SIG-M5 (cell line): Measurements from ENCODE around the gene EPM2A.

Experiments
- DNase-seq: peaks from one replicate; lab custom pipeline; 2025; lab: John Stamatoyannopoulos, UW

The EPM2A gene

DNA sequence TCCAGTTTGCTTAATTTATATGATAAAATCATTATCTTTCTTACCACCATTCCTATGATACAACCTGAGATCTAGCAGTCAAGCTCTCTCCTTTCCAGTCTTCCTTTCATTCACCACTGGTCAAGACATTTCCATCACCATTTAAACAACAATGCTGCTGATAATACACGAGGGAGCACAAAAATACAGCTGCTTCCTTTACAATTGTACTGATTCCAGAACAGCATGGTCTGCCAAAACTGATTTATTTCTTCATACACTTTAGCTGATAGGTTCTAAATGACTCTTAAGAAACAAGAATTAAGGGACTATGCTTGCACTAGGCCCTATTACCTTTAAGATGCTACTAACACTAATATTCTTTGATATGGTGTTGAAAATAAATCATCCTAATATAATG, 65.0 kb downstream of the EPM2A start:
- no peak for DNase-seq

DNA sequence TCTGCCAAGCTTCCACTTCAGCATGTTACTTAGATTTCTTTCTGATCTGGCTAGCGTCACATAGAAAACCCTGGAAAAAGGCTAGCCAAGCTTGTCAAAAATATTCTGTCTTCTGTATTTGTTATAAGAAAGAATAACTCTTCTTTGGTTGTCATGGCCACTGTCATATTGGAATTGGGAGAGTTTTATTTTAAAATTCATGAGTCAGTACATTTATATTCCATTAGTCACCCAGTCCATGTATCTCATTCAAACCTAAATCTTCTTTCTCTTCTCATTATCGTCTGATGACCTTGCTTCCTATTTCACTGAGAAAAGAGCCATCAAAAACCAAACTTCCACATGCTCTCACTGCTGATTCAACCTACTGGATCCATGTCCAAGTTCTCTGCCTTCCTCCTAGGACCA, 65.7 kb downstream of the EPM2A start:
- DNase-seq = no peak

DNA sequence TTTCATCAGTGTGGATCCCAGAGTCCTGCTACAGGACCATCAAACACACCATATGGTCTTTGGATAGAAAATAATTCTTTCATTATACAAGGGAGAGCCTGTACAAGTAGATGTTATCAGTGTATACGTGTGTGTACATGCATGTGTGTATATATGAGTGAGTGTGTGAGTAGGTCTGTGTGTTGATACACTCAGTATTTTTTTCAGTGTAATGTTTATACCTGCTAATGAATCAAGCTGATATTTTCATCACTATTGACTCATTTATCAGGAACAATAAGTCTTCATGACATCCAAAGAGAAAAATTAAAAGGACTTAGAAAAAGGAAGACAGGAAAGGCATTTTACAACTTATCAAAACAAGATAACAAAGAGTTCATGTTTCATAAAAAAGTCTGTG, 66.5 kb downstream of the EPM2A start:
- DNase-seq = no peak

DNA sequence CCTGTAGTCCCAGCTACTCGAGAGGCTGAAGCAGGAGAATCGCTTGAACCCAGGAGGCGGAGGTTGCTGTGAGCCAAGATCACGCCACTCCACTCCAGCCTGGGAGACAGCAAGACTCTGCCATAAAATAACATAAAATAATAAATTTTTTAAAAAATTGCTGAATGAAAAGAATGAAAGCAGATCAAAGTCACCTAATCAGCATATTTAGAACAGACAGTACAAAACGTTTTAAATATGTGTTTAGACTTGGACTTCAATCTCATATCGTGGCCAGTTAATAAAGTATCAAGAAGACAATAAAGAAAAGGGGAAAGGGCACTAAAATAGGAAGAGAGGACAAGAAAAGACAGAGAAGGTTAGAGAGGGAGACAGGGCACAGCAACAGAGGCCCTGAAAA, 74.6 kb downstream of the EPM2A start:
- DNase-seq = no peak

DNA sequence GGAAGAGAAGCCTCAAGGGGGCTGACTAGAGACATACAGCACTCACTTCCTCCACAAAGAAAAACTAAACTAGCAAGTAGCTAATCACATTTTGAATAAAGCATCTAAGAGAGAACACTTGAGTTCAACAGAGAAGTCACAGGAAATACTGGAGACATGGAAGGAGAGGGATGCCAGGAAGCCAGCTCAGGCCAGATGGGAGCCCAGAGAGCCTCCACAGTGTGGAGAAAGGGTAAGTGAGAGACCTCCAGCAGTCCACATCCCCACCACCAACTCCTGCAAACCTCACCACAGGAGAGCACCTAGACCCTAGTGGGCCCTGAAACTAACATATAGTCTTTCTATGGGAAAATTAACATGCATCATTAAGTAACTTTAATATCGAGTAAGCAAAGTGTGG, 79.2 kb downstream of the EPM2A start:
- no peak for DNase-seq

DNA sequence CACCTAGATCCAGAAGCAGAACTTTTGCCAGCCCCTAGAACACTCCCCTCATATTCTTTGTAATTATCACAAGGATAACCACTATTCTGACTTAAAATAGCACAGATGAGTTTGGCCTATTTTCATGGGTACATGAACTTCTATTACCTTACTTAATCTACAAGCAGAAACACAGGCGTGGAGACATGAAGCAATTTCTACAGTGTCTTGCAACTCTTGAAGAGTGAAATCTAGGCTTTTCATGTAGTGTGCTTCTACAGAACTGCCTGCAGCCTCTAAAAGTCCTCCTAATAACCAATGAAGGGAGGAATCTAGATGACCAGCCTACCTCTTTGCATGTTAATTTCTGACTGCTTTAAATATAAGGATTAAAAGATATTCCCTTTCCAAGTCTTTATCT, 82.7 kb downstream of the EPM2A start:
- no peak for DNase-seq

DNA sequence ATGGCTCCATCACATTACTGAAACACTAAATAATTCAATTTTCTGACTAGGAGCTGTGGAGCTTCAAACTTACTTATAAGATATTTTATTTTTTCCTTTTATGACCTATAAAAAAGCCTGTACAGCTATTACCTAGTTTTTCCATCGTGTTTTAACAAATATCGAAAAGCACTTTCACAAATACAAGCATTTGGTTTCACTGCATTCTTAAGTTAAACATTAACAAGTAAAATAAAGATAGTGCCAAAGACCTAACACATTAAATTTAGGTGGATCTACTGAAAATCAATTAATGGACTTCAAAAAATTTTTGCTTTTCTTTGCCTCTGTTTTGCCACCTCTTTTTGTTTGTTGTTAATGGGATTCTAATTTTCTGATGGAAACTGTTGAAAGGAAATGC, 83.3 kb downstream of the EPM2A start:
- DNase-seq = no peak

DNA sequence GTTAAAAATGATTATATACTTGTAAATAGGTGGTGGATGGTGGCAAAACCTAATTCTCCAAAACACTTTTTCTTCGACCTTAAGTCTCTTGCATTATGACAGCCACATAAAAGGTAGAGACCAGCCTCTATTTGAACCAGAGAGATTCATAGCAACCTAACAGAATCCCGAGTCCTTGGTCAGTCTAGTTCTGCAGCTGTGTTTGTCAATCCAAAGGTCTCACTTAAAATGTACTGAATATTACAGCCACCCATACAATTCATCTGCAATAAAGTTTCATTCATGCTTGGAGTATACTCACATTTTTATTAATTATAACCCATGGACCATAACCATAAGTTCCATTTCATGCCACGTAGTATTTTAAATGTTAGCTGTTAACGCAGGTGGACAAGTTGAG, 87.2 kb downstream of the EPM2A start:
- no peak for DNase-seq

DNA sequence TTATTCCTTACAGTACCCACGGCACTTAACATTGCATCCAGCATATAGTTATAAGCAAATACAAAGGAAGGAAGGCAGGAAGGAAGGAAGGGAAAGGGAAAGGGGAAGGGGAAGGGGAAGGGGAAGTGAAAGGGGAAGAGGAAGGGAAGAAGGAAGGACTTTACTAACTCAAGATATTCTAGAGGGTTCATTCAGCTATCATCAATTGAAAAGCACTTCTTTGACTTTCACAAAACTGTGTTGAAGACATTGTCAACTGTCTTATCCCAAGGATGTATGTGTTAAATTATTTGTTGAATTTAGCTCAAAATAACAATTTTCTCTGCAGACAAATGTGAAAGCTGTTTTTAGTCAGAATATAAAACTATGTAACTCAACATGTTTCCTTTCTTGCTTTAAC, 87.7 kb downstream of the EPM2A start:
- no peak for DNase-seq

DNA sequence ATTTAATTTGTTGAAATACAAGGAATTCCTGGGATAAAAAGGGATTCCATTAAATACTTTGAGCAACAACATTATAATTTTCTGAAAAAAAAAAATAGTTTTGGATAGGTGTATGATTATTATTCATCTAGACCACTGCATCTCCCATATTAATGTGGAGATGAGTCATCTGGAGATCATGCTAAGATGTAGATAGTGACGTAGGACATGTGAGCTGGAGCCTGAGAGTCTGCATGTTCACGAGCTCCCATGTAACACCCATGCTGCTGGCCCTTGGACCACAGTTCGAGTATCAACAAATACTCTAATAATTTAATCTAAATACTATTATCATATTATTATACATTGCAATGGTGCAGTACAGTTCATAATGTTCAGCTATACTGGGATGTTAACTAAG, 91.6 kb downstream of the EPM2A start:
- DNase-seq = no peak

DNA sequence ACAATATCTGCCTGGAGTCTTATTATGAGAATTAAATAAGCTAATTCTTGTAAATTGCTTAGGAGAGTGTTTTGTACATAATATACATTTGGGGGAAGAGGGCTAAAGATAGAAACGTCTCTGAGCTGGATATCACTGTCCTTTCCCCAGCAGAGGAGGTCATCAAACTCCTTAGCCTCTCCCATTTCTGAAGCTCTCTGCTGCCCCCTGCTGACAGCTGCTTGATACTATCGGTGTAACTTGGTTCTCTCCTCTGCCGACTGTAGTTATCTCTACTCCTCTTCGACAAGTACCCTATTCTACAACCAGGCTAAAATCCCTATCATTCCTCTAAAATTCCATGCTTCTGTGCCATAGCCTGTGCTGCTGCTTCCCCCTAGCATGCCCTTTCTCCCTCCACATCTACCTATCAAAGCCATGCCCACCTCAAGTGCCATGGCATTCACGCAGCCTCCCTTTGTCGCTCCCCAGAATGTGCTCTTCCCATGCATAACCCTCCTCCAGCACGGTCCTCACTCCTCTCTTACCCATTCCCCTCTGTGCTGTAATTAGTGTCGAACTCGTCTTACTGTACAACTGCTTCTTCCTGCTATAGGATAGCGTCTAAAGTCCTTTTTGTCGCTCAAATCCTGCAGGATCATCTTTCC, 101.2 kb downstream of the EPM2A start:
- no peak for DNase-seq

DNA sequence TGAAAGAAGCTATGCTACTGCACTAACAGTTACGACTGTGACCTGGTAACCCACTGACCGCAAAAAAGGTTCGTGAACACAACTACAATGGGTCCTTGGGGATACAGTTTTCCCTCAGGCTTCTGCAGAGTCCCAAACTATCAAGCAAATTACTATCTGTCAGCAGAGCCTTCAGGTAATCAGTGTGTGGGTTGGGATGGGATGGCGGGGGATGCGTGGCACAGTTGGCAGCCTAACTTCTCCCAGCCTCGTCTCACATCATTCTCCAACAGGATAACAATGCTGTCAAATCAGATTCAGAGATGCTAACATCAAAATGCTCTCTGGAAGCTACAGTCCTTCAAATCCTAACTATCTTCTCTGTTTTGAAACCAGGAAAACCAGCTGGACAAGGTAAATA, 102.3 kb downstream of the EPM2A start:
- no peak for DNase-seq

DNA sequence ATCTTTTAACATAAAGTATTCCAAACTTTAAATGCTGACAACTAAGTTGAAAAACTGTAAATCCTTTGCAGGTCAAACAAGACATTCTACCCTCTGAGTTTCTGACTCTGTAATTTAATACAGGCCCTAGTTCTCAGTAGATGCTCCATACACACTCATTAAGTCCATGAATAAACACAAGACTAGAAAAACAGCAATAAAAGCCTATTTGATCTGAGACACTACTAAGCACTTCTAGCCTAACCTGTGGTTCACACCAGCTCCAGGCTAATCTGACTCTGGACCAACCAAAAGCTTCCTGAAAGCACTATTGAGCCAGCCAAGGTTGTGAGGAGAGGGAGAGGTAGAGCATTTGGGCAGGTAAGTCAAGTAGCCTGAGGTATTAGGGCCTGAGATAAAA, 103.9 kb downstream of the EPM2A start:
- no peak for DNase-seq

DNA sequence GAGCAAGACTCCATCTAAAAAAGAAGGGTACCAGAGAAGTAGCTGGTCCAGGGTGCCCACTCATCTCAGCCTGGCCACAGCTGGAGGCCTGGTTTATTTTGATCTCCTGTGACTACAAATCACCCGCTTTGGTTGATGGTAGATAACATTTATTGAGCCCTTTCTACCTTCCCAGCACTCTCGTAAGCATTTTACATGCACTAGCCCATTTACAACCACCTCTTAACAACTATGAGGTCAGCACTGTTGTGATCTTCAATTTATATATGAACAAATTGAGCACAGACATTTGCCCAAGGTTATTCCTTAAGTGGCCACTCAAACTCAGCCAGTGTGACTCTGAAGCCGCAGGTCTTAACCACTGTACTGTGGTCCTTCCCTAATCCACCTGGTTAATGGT, 104.7 kb downstream of the EPM2A start:
- no peak for DNase-seq

DNA sequence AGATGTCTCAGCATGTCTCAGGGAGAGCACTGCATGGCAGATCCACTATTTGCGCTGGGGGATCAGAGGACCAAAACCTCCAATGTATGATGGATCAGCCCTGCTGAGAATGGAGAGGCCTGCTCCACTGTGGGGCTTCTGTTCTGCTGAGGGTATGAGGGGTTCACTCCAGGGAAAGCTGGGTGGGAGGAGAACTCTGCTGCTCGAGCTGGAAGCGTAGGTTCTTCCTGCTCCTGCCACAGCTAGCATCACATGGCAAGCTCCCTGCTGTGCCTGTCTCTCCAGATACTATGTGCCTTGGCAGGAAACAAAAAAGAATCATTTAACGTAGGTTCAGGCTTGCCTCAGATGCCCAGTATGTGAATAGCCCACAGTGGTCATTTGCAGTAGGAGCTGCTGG, 105.8 kb downstream of the EPM2A start:
- no peak for DNase-seq

DNA sequence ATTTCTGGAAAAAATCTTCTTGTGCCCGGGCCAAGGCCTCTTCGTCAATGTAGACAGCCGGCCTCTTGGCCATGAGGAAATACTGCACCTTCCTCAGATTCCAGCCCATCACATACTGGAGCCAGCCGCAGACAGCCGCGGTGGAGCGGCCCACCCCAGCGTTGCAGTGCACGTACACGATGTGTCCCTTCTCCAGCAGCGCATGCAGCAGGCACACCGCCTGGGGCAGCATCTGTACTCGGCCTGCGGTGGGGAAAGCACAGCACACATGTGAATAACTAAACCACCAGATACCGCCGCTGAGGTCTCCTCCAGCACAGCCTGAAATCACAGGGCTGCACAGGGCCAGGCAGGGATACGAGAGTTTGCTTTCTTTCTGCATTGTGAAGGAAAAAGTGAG, 107.9 kb downstream of the EPM2A start:
- no peak for DNase-seq

DNA sequence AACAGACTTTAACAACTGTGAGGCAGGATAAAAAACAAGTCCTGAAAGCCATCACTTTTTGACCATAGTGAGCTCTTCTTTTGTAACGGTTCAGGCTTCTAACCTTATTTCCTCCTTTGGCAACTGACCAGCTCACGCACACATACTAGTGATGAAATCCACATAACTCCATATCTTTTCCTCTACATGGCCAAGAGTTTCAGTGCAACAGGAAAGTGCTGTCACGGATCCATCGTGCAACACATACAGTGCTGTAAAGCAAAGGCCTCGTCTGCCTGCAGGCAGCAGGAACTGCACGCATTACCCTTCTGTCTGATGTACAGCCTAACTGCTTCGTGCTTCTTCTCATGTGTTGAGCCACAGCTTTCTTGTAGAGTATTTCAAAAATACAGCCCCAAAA, 108.5 kb downstream of the EPM2A start:
- no peak for DNase-seq

DNA sequence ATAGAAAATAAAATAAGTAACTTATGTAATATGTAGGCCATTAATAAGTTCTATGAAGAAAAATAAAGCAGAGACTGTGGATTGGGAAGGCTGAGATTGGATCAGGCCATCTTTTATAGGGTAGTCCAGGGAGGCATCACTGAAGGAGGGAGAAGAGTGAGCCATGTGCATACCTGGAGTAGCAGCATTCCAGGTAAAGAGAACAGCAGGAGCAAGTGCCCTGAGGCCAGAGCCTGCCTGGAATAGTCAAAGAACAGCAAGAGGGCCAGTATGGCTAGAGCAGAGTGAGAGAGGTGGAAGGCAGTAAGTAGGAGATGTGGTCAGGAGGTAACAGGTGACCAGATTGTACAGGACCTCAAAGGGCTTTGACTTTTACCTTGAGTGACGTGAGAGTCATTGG, 112.1 kb downstream of the EPM2A start:
- DNase-seq = no peak

DNA sequence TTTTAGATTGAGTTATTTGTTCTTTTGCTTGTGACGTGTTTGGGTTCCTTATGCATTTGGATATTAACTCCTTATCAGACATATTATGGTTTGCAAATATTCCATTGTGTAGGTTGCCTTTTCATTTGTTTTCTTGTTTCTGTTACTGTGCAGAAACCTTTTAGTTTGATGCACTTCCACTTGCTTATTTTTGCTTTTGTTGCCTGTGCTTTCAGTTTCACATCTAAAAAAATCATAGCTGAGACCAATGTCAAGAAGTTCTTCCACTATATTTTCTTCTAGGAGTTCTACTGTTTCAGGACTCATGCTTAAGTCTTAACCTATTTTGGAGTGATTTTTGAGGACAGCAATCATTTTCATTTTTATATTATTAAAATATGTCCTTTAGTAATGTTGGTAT, 113.5 kb downstream of the EPM2A start:
- no peak for DNase-seq

DNA sequence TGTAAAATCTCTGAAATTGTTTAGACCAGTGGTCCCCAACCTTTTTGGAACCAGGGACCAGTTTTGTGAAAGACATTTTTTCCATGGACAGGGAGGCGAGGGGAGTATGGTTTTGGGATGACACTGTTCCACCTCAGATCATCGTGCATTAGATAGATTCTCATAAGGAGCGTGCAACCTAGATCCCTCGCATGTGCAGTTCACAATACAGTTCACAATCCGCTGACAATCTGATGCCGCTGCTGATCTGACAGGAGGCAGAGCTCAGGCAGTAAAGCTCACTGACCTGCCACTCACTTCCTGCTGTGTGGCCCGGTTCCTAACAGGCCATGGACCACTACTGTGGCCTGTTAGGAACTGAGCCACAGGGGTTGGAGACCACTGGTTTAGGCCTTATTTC, 115.2 kb downstream of the EPM2A start:
- DNase-seq = no peak

DNA sequence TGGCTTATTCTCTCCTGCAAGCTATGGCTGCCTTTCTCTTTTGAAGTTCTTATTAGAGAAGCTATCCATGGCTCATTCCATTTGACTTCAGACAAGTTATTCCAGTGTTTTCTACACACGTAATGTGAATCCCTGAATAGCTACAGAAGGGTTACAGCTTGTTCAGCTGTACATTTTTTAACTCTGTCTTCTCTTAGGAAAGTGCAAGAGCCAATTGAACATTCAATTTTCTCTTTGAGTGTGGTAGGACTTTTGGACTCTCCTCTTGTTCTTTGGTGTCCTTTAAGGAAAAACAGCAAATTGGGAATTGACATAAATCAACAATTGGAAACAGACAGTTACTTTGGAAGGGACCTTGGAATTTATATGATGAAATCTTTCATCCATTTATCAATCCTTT, 125.8 kb downstream of the EPM2A start:
- DNase-seq = no peak

DNA sequence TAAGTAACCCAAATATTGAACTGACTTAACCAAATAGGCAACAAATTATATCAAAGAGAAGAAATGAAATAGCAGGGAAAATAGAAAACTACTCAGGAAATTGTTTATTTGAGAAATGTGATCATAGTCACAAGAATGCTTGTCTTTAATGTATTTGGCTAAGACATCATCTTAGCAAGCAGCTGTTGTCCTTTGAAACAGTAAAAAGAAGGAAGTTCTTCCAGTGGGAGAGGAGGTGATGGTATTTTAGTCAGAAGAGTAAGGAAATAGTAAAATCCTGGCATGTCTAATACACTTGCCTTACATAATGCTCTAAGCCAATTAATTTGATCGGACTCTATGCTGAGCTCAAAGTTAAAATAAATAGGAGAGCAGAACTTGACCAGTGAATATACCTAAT, 126.5 kb downstream of the EPM2A start:
- no peak for DNase-seq

DNA sequence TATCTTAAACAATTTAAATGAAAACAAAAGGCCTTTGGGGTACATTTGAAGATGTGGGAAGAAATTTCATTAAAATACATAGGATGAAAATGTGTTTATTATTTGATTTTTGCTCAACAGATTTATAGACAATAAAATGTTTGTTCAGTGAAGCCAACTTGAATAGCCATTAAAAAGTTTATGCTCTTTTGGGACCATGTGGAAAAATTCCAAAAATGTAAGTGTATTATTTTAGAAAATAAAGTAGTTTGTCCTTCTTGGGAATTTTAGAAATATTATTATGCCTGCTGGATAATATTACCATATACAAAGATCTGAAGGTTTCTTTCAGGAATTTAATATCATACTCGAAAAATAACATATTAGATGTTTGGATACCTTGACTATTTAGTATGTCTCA, 131.3 kb downstream of the EPM2A start:
- DNase-seq = no peak

DNA sequence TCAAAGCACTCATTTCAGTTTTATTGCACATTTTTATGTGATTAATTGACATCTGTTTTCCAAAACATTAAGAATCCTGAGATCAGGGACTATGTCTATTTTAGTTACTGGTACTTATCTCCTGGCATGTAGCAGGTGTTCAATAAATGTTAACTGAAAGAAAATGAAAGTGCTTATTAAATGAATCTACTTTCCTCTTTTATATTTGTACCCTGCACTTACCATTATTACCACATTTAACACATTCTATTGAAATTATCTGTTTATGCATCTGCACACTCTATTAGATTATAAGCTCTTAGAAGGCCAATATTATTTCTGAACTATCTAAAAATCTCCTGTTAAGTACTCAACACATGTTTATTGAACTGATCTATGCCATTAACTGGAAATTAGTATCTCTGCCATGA, 131.9 kb downstream of the EPM2A start:
- no peak for DNase-seq
